Activated effector memory CD4-positive, alpha-beta T cell treated with Interleukin-2 at 50 U/mL for 16 hours (primary cell): Measurements from ENCODE around the gene PRIM2.
A peak's percentile ranks its signal among the peaks of the same experiment; 100 is the strongest.
"Not testable (repeated sequence)": the region's sequence is repeated elsewhere in the genome, so short reads cannot be mapped to it uniquely, and the experiment has no call there.

Experiments used
- DNase-seq: peaks from one replicate; pipeline ENCODE4 v3.0.0-alpha.2; 2020

PRIM2 gene

GRCh38 chr6:57317060-57317943, at the start of gene PRIM2:
Gene PRIM2 (plus strand): TSS chr6:57317630. CDS start chr6:57318446, 816 bp downstream.
- peak; percentile 74 for DNase-seq

GRCh38 chr6:57268294-57268640, 49.2 kb upstream of the PRIM2 start:
- no peak for DNase-seq

DNA sequence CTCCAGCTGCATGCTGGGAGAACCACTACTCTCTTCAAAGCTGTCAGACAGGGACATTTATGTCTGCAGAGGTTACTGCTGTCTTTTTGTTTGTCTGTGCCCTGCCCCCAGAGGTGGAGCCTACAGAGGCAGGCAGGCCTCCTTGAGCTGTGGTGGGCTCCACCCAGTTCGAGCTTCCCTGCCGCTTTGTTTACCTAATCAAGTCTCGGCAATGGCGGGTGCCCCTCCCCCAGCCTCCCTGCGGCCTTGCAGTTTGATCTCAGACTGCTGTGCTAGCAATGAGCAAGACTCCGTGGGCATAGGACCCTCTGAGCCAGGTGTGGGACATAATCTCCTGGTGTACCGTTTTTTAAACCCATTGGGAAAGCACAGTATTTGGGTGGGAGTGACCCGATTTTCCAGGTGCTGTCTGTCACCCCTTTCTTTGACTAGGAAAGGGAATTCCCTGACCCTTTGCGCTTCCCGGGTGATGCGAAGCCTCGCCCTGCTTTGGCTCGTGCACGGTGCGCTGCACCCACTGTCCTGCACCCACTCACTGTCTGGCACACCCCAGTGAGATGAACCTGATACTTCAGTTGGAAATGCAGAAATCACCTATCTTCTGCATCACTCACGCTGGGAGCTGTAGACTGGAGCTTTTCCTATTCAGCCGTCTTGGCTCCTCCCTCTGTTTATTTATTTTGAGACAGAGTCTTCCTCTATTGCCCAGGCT, 43.2 kb upstream of the PRIM2 start:
- not testable (repeated sequence) for DNase-seq

GRCh38 chr6:57275384-57275783, 42.0 kb upstream of the PRIM2 start:
- no peak for DNase-seq

DNA sequence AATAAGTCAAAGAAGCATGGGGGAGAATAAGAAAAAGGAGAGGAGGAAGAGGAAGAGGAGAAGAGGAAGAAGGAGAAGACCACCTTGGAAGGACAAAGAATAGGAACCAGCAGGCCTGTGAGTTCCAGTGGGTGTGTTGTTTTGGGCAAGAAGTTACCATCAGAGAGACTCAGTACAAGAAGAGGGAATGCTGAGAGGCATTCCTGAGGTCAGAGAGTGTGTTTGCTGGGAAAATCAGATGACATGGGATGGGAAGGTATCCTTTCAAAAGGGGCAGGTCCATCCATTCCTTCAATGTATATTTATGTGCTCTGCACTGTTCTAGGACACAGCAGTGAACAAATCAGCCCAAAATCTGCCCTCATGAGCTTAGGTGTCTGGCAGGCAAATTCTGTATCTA, 40.5 kb upstream of the PRIM2 start:
- DNase-seq = no peak

DNA sequence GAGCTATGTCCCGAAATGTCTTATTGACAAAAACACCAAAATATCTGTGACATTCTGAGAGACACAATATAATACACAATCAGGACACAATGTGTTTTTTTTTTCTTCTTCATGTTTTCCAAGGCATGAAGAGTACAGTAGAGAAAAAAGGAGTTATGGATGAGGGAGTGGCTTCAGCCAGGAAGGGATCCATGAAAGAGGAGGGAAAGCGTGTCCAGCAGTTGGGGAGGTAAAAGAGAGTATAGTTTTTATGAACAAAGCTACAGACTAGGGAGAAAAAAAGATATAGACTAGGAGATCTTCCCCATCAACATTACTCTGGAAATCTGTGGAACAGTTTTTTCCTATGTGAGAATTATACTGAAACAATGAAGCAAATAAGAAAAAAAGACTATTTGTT, 38.9 kb upstream of the PRIM2 start:
- no peak for DNase-seq

- no peak for DNase-seq
These were observed 38.4 kb upstream of the PRIM2 start for GRCh38 chr6:57279013-57279412.

DNA sequence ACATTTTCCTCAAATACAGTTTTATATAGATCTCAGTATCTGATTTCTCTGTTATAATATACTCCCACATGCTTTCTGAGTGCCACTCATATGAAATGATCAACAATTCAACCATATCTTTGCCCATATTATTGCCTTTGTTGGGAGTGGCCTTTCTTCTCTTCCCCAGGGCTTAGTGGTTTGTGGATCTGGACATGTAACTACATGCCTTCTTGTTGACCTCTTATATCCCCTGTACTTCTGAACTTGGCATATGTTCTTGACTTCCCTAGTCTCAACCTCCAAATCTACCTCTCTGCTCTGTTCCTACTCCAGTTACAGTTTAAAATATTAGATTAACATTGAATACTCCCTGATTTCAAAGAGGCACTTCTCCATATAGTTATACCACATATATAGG, 34.3 kb upstream of the PRIM2 start:
- DNase-seq = no peak

GRCh38 chr6:57283911-57284455, 33.4 kb upstream of the PRIM2 start:
- DNase-seq = no peak

DNA sequence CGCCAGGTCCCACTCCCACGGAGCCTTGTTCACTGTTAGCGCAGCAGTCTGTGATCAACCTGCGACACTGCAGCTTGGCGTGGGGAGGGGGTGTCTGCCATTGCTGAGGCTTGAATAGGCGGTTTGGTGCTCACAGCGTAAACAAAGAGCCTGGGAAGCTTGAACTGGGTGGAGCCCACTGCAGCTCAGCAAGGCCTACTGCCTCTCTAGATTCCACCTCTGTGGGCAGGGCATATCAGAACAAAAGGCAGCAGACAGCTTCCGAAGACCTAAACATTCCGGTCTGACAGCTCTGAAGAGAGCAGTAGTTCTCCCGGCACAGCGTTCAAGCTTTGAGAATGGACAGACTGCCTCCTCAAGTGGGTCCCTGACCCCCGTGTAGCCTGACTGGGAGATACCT, 29.3 kb upstream of the PRIM2 start:
- not testable (repeated sequence) for DNase-seq

GRCh38 chr6:57293472-57293871, 24.0 kb upstream of the PRIM2 start:
- DNase-seq = not testable (repeated sequence)

DNA sequence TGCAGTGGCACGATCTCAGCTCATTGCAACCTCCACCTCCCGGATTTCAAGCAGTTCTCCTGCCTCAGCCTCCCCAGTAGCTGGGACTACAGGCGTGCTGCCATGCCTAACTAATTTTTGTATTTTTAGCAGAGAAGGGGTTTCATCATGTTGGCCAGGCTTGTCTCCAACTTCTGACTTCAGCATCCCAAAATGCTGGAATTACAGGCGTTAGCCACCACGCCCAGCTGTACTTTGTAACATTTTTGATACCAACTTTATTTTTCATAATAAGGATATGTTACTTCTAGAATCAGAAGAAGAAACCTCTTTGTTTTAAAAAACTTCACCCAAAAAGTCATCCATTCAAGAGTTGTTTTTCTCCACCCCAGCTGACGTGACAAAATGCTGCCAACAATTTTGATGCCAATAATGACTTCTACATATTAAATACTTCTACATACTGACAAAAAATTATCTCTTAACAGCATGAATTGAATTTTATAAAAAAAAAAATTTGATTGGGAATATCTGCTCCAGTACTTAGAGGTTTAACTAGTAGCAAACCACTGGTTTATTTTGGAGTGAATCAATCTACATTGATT, 22.5 kb upstream of the PRIM2 start:
- DNase-seq = no peak

- DNase-seq = no peak
These were observed 19.9 kb upstream of the PRIM2 start for GRCh38 chr6:57297505-57297904.

DNA sequence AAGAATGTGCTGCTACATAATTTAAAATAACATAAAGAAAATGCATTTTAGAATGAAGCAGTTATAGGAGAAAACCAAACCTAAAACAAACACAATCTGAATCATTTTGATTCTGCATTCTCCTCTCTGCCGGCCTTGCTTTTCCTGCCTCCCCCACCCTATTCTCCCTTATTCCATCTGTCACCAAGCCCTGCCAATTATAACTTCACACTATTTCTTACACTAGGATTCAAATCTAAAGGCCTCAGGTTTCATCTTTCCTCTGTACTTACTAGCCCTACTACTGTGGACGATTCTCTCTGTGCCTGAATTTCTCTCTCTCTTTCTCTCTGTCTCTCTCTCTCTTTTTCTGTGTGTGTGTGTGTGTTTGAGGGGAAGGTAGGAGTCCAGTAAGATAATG, 18.7 kb upstream of the PRIM2 start:
- DNase-seq = no peak

DNA sequence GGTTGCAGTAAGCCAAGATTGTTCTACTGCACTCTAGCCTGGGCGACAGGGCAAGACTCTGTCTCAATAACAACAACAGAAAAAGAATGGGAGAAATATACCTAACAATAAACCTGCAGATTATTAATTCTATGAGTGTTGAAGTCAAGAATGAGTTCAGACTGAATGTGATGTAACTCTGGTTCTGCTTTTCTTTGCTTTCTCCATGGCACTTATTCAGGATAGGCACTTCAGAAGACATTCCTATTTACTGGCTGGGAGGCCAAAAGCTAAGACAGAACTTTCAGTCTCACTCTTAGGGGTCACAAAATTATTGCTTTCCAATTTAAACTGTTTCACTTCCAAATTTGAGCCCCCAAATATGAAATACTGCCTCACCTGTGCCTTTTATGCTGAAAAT, 15.7 kb upstream of the PRIM2 start:
- DNase-seq = no peak

GRCh38 chr6:57302477-57302876, 15.0 kb upstream of the PRIM2 start:
- DNase-seq = no peak

- DNase-seq = no peak
These were observed 13.3 kb upstream of the PRIM2 start for GRCh38 chr6:57303931-57304681.

- no peak for DNase-seq
These were observed 12.3 kb upstream of the PRIM2 start for GRCh38 chr6:57305107-57305506.

- DNase-seq = no peak
These were observed 11.7 kb upstream of the PRIM2 start for GRCh38 chr6:57305761-57306160.

DNA sequence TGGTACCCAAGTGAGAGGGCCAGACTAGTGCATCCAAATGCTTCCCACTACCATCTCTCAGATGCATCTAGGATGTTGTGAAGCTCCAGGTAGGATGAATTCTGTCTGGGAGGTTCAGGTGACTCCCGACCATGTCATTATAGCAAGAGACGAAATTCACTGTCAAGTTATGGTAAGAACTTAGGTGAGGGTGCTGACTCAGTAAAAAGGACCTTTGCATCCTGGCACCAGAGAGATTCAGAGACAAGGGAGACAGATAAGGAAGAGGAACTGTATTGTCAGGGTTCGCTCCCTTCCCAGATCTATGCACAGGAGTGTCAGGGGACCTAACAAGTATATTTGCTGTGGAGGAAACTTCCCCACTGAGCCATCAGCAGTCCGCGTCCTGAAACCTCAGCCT, 11.2 kb upstream of the PRIM2 start:
- no peak for DNase-seq

GRCh38 chr6:57307850-57308249, 9.6 kb upstream of the PRIM2 start:
- DNase-seq = no peak

GRCh38 chr6:57308755-57309154, 8.7 kb upstream of the PRIM2 start:
- DNase-seq = not testable (repeated sequence)
